ENCODE results near the gene RHOV. TPM values are rescaled to one million over a fixed set of nuclear protein-coding genes. Genes with fewer than 3 reads are reported as not detected.
A peak's percentile ranks its signal among the peaks of the same experiment; 100 is the strongest.

RHOV gene
- polyA plus RNA-seq, 1 donor (not counting 4 experiments of a cell fraction or from before 2014, with no cell fraction given): 7.1 TPM

GRCh38 chr15:40911693-40912092, 37.7 kb upstream of the RHOV start:
- FAIRE-seq (peak; percentile 36), DNase-seq (ENCODE audit: low read depth, low spot score) (no peak)
- peaks cover 9% of the 10 kb centered on the region for H3K4me1 ChIP-seq (ENCODE audit: control insufficient read depth, extremely low read depth, insufficient read depth, low read length)
- H3K9ac ChIP-seq (ENCODE audit: control insufficient read depth, extremely low read depth, insufficient read depth, low read length): no peak overlapping the region
- H3K79me2 ChIP-seq (ENCODE audit: control insufficient read depth, insufficient read depth, low read length): no peaks in the 10 kb centered on the region
- H4K20me1 ChIP-seq (ENCODE audit: control insufficient read depth, extremely low read depth, insufficient read depth, low read length): no peaks in the 10 kb centered on the region
- no peak overlapping the region for H3K27ac ChIP-seq (ENCODE audit: control insufficient read depth, insufficient read depth, low read length)
- dilution Hi-C loops (cut with MboI; ENCODE audit: extremely low pct_ligation_motif_present, low sequenced_read_pairs): loop anchor here (25.0 kb wide), 1 partner anchor 101 kb away; no protein-coding TSS in a partner anchor
- H3K36me3 ChIP-seq (ENCODE audit: control insufficient read depth in 2 of 2, extremely low read depth in 1 of 2, insufficient read depth in 2 of 2, low read length in 2 of 2): no peaks in the 10 kb centered on the region
- no peaks in the 10 kb centered on the region for H3K27me3 ChIP-seq (ENCODE audit: control insufficient read depth, extremely low read depth, insufficient read depth, low read length)
- TF ChIP-seq EZH2 (IDR thresholded peaks at IDR 0.05; ENCODE audit: low read length) (no peak), CTCF (optimal IDR thresholded peaks at IDR 0.05 in 1 of 3, IDR thresholded peaks at IDR 0.05 in 1 of 3, conservative IDR thresholded peaks at IDR 0.05 in 1 of 3; ENCODE audit: extremely low read depth in 1 of 3, insufficient read depth in 2 of 3, low read length in 3 of 3) (no peak)
- H3K4me3 ChIP-seq (ENCODE audit: control insufficient read depth in 2 of 3, extremely low read depth in 1 of 3, insufficient read depth in 2 of 3, low read depth in 1 of 3, low read length in 3 of 3): no peak overlapping the region
- no peaks in the 10 kb centered on the region for H3K9me1 ChIP-seq (ENCODE audit: control insufficient read depth, extremely low read depth, insufficient read depth, low read length)
- H3K4me2 ChIP-seq (ENCODE audit: control insufficient read depth, extremely low read depth, insufficient read depth, low read depth, low read length): no peak overlapping the region
- H3K9me3 ChIP-seq (ENCODE audit: control insufficient read depth, low read depth, low read length): no peaks in the 10 kb centered on the region
- no peak overlapping the region for H2AFZ ChIP-seq (ENCODE audit: control insufficient read depth, low read length)

- Histone ChIP-seq H3K9me1 (ENCODE audit: control insufficient read depth, extremely low read depth, insufficient read depth, low read length) (no peaks in the 10 kb centered on the region), H3K4me3 (ENCODE audit: control insufficient read depth in 2 of 3, extremely low read depth in 1 of 3, insufficient read depth in 2 of 3, low read depth in 1 of 3, low read length in 3 of 3) (no peak overlapping the region), H4K20me1 (ENCODE audit: control insufficient read depth, extremely low read depth, insufficient read depth, low read length) (no peaks in the 10 kb centered on the region), H3K27me3 (ENCODE audit: control insufficient read depth, extremely low read depth, insufficient read depth, low read length) (no peaks in the 10 kb centered on the region), H3K79me2 (ENCODE audit: control insufficient read depth, insufficient read depth, low read length) (no peaks in the 10 kb centered on the region), H3K27ac (ENCODE audit: control insufficient read depth, insufficient read depth, low read length) (no peak overlapping the region), H3K9me3 (ENCODE audit: control insufficient read depth, low read depth, low read length) (no peaks in the 10 kb centered on the region), H3K36me3 (ENCODE audit: control insufficient read depth in 2 of 2, extremely low read depth in 1 of 2, insufficient read depth in 2 of 2, low read length in 2 of 2) (no peaks in the 10 kb centered on the region), H2AFZ (ENCODE audit: control insufficient read depth, low read length) (no peak overlapping the region), H3K4me2 (ENCODE audit: control insufficient read depth, extremely low read depth, insufficient read depth, low read depth, low read length) (no peak overlapping the region), H3K4me1 (ENCODE audit: control insufficient read depth, extremely low read depth, insufficient read depth, low read length) (peaks cover 14% of the 10 kb centered on the region), H3K9ac (ENCODE audit: control insufficient read depth, extremely low read depth, insufficient read depth, low read length) (no peak overlapping the region)
- TF ChIP-seq CTCF (optimal IDR thresholded peaks at IDR 0.05 in 1 of 3, IDR thresholded peaks at IDR 0.05 in 1 of 3, conservative IDR thresholded peaks at IDR 0.05 in 1 of 3; ENCODE audit: extremely low read depth in 1 of 3, insufficient read depth in 2 of 3, low read length in 3 of 3) (no peak), EZH2 (IDR thresholded peaks at IDR 0.05; ENCODE audit: low read length) (no peak)
- FAIRE-seq: no peak
- dilution Hi-C loops (cut with MboI; ENCODE audit: extremely low pct_ligation_motif_present, low sequenced_read_pairs): loop anchor here (25.0 kb wide), 1 partner anchor 101 kb away; no protein-coding TSS in a partner anchor
- no peak for DNase-seq (ENCODE audit: low read depth, low spot score)
Measured at GRCh38 chr15:40911141-40911540, 37.1 kb upstream of the RHOV start.

Measured in keratinocyte (primary cell).